HL-60 (cell line): Measurements from ENCODE around the gene SUPT16H.

Experiments used
- TF ChIP-seq, protein P1 (sequence below): IDR thresholded peaks from one replicate; pipeline ENCODE4 v1.5.1; 2011; ENCODE audit warnings: low read length, control low read depth, inconsistent platforms; ENCODE audit not compliant: insufficient read depth
- TF ChIP-seq, protein P2 (sequence below): IDR thresholded peaks from 2 replicates; pipeline ENCODE4 v1.6.1; 2012; ENCODE audit warnings: low read depth; ENCODE audit not compliant: insufficient replicate concordance

DNA sequence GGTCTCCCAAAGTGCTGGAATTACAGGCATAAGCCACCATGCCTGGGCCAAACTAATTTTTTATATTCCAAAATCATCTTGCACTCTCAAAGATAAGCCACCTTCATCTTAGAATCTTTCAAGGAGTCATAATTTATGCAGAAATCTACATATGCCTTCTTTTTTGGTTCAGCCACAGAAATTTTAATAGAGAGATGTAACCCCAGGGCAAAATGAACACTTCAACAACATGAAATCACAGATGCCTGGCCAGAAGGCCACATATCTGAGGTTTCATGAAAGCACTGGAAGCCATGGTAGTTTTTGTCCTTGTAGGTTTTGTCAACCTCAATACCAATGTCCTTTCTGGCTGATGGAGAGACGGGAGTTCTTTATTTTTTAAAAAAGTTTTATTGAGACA, 9.8 kb downstream of the SUPT16H start:
- TF ChIP-seq, protein P1, sequence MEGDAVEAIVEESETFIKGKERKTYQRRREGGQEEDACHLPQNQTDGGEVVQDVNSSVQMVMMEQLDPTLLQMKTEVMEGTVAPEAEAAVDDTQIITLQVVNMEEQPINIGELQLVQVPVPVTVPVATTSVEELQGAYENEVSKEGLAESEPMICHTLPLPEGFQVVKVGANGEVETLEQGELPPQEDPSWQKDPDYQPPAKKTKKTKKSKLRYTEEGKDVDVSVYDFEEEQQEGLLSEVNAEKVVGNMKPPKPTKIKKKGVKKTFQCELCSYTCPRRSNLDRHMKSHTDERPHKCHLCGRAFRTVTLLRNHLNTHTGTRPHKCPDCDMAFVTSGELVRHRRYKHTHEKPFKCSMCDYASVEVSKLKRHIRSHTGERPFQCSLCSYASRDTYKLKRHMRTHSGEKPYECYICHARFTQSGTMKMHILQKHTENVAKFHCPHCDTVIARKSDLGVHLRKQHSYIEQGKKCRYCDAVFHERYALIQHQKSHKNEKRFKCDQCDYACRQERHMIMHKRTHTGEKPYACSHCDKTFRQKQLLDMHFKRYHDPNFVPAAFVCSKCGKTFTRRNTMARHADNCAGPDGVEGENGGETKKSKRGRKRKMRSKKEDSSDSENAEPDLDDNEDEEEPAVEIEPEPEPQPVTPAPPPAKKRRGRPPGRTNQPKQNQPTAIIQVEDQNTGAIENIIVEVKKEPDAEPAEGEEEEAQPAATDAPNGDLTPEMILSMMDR, result no peak
- TF ChIP-seq, protein P2, sequence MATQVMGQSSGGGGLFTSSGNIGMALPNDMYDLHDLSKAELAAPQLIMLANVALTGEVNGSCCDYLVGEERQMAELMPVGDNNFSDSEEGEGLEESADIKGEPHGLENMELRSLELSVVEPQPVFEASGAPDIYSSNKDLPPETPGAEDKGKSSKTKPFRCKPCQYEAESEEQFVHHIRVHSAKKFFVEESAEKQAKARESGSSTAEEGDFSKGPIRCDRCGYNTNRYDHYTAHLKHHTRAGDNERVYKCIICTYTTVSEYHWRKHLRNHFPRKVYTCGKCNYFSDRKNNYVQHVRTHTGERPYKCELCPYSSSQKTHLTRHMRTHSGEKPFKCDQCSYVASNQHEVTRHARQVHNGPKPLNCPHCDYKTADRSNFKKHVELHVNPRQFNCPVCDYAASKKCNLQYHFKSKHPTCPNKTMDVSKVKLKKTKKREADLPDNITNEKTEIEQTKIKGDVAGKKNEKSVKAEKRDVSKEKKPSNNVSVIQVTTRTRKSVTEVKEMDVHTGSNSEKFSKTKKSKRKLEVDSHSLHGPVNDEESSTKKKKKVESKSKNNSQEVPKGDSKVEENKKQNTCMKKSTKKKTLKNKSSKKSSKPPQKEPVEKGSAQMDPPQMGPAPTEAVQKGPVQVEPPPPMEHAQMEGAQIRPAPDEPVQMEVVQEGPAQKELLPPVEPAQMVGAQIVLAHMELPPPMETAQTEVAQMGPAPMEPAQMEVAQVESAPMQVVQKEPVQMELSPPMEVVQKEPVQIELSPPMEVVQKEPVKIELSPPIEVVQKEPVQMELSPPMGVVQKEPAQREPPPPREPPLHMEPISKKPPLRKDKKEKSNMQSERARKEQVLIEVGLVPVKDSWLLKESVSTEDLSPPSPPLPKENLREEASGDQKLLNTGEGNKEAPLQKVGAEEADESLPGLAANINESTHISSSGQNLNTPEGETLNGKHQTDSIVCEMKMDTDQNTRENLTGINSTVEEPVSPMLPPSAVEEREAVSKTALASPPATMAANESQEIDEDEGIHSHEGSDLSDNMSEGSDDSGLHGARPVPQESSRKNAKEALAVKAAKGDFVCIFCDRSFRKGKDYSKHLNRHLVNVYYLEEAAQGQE, result no peak
